GM12865 (cell line): ENCODE measurements around the gene SRP19.
A peak's percentile ranks its signal among the peaks of the same experiment; 100 is the strongest.

Experiments used
- DNase-seq: peaks from one replicate; pipeline ENCODE4 v3.0.0; 2010; ENCODE audit warnings: low read depth
- H3K4me3 ChIP-seq: 2 replicates; pipeline ENCODE4 v1.5.1; 2011; ENCODE audit warnings: mild to moderate bottlenecking, low read depth, low read length, control low read depth
- TF ChIP-seq, protein P1 (sequence below): IDR thresholded peaks from 2 replicates; pipeline ENCODE4 v1.5.1; 2011; ENCODE audit warnings: low read length, control low read depth, low read depth, inconsistent platforms; ENCODE audit not compliant: insufficient read depth; ENCODE audit errors: missing control alignments

SRP19 gene

DNA sequence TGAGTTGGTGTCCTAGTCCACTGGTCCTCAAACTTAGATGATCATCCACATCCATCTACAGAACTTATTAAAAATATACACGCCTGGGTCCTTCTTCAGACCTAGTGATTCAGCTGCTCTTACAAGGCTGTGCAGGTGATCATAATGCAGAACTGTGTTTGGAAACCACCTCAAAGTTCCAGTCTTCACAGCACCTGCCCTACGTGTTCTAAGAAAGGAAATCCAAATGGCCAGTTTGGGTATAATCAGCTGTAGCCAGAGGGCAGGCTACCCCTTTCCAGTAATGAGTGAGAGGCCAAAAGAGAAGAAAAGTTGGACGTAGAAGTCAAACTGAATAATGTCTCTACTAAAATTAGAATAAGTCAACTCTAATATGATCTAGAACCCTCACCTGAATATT lies 45.5 kb downstream of the SRP19 start:
- H3K4me3 ChIP-seq: no peak overlapping the region
- no peak for DNase-seq
- TF ChIP-seq, protein P1, sequence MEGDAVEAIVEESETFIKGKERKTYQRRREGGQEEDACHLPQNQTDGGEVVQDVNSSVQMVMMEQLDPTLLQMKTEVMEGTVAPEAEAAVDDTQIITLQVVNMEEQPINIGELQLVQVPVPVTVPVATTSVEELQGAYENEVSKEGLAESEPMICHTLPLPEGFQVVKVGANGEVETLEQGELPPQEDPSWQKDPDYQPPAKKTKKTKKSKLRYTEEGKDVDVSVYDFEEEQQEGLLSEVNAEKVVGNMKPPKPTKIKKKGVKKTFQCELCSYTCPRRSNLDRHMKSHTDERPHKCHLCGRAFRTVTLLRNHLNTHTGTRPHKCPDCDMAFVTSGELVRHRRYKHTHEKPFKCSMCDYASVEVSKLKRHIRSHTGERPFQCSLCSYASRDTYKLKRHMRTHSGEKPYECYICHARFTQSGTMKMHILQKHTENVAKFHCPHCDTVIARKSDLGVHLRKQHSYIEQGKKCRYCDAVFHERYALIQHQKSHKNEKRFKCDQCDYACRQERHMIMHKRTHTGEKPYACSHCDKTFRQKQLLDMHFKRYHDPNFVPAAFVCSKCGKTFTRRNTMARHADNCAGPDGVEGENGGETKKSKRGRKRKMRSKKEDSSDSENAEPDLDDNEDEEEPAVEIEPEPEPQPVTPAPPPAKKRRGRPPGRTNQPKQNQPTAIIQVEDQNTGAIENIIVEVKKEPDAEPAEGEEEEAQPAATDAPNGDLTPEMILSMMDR: no peak

DNA sequence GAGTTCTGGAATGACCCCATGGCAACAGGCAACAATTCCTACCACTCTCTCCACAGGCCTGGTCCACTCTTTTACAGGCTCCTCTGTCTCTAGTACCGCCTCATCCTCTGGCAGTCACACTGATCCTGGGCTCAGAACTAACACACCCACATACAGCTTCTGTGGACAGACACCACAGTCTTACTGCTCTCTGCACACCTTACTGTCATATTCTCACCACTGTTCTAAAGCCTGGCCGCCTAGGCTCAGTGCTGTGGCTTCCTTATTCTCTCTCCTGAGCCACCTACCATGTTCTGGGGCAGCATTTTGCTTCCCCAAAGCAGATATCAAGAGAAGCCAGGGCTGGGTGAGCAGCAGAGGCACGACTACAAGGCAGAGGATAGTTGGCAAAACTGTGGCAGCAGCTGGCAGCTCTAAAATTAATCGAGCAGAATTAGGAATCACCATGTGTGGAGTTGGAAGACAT lies 46.1 kb downstream of the SRP19 start:
- TF ChIP-seq, protein P1: no peak
- H3K4me3 ChIP-seq: no peak overlapping the region
- DNase-seq: no peak

DNA sequence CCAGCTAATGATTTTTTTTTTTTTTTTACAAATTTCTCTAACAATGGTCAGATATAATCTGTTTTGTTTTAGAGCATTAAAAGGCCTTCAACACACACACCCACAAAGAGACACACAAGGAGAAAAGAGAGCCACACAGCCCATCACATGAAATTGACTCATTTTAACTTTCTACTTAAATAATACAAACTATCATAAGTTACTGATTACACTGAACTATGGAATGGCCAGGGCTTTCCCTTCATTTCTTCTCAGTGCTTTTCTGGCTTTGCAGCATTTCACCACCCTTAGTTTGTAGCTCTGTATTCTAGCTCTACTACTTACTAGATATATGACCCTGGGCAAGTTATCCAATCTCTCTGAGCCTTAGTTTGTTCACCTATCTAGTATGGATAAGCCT lies 47.8 kb downstream of the SRP19 start:
- no peak for DNase-seq
- TF ChIP-seq, protein P1: no peak
- no peak overlapping the region for H3K4me3 ChIP-seq

DNA sequence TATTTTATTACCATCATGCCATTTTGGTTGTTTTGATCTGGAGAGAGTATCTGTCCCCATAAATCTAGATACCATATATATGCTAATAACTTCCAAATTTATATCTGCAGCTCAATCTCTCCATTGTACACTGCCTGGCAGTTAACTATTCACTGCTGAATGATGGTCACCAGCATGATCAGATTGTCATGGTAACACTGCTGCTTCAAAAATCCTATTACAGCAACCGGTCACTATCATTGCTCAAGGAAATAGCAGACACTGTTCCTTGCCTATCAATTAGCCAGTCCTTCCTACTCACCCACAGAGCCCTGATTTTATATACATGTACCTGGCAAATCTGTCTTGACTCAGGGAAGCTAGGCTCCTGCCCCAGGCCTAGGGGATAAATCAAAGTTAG lies 49.4 kb downstream of the SRP19 start:
- DNase-seq: no peak
- H3K4me3 ChIP-seq: no peak overlapping the region
- TF ChIP-seq, protein P1: no peak

DNA sequence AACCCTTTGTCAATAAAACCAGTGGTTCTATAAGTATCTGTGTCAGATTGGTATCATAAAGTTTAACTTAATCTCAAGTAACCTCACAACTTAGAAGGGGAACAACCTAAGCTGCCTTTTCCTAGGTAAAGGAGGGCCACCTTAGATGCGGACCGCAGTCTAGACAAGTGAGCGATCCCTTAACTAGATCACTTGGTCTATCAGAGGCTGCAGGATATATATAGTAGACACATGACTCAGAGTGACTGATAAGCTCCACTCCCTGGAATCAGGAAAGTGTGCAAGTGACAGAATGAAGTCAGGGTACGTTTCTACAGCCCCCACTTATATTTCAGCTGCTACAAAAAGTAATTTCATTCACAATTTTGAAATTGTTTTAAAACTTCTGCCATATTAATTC lies 53.5 kb downstream of the SRP19 start:
- DNase-seq: no peak
- TF ChIP-seq, protein P1: no peak
- H3K4me3 ChIP-seq: no peak overlapping the region

DNA sequence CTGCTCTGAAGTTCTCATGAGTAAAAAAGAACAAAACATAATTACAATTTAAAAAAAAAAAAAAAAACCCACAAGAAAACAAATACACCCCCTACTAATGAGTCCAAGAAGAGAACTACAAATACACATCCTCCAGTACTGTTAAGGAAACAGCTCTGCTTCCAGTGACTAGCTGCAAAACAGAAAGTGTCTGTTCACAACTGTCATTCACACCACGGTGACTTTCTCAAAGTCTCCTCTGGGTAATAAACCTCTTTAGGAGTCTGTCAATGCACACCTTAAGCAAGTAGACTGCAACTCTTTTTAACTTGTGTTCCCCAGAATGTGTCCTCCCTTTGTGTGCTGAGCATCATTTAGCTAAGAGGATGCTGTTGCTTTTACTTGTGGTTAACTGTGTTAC lies 54.7 kb downstream of the SRP19 start:
- DNase-seq: peak; percentile 41
- TF ChIP-seq, protein P1: no peak
- no peak overlapping the region for H3K4me3 ChIP-seq

DNA sequence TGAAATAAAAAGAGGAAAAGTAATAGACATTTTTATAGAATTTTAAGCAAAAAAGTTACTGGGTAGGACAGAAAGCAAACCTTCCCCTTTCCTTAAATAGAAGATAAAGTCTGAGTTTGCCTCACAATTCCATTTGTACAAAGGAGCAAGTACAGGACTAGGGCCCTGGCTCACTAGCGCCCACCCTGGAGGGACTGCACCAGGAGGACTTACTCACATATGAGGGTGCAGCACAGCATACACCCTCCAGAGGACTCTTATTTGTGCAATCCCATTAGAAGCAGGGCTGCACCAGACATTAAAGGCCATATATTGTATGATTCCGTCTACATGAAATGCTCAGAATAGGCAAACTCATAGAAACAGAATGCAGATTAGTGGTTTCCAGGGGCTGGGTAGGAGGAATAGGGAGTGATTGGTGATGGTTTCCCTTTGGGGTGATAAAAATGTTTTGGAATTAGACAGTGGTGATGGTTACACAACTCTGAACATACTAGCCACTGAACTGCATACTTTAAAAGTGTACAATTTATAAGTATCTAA lies 56.4 kb downstream of the SRP19 start:
- TF ChIP-seq, protein P1: peak; percentile 32
- DNase-seq: peak; percentile 45
- no peak overlapping the region for H3K4me3 ChIP-seq
